Neural crest cell (in vitro differentiated cells): Measurements from ENCODE around the gene CSNK1A1. TPM values are rescaled to one million over a fixed set of nuclear protein-coding genes. Genes with fewer than 3 reads are reported as not detected.
A peak's percentile ranks its signal among the peaks of the same experiment; 100 is the strongest.

ENCODE experiments used
- DNase-seq: peaks from one replicate; pipeline ENCODE4 v3.0.0; 2021; ENCODE audit warnings: low read depth, mixed read lengths, low spot score
- H3K27ac Mint-ChIP-seq: one replicate; pipeline ENCODE4 v1.8.0; 2021; ENCODE audit warnings: mild to moderate bottlenecking, mixed read lengths; ENCODE audit not compliant: unreplicated experiment
- H3K27me3 Mint-ChIP-seq: 2 replicates; pipeline ENCODE4 v1.8.0; 2021; ENCODE audit warnings: low read depth, mild to moderate bottlenecking, mixed read lengths
- H3K36me3 Mint-ChIP-seq: 2 replicates; pipeline ENCODE4 v1.8.0; 2021; ENCODE audit warnings: low read depth, mild to moderate bottlenecking, mixed read lengths
- H3K4me1 Mint-ChIP-seq: 2 replicates; pipeline ENCODE4 v1.8.0; 2021; ENCODE audit warnings: mixed read lengths
- H3K4me3 Mint-ChIP-seq: one replicate; pipeline ENCODE4 v1.8.0; 2021; ENCODE audit warnings: mild to moderate bottlenecking, mixed read lengths
- H3K9me3 Mint-ChIP-seq: 2 replicates; pipeline ENCODE4 v1.8.0; 2021; ENCODE audit warnings: mixed read lengths
- total RNA-seq: library from RNA; stranded (reverse); gene quantifications from 2 replicates; pipeline ENCODE4 v1.2.1, GENCODE V29; 2021
- TF ChIP-seq, protein P1 (sequence below): fragments of 200-600 bp; sonication (generic); conservative IDR thresholded peaks from 2 replicates; pipeline ENCODE4 v1.5.0; 2021; ENCODE audit warnings: antibody characterized with exemption, mild to moderate bottlenecking

Gene CSNK1A1
- total RNA-seq, 1 donor from 2014 or later: 218 TPM

DNA sequence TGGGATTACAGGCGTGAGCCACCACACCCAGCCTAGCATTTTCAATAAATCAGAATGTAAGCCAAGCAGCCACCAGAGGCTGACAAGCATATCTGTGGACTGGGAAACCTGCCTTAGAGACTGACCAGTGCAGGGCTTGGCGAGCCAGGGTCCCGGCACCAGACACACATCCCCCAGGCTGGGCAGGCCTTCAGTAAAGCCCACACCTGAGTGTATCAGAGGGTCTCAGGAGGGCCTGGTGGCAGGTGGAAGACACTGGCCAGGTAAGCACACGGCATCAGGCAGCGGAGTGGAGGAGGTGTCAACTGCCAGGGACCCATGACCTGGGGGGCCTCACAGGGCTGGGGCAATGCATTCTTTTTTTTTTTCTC, 93.9 kb downstream of the CSNK1A1 start:
- Mint-ChIP-seq H3K4me1 (peaks cover 14% of the 10 kb centered on the region), H3K4me3 (no peak overlapping the region), H3K27me3 (no peaks in the 10 kb centered on the region), H3K36me3 (no peaks in the 10 kb centered on the region), H3K9me3 (no peaks in the 10 kb centered on the region), H3K27ac (no peak overlapping the region)
- no peak for DNase-seq
- TF ChIP-seq, protein P1, sequence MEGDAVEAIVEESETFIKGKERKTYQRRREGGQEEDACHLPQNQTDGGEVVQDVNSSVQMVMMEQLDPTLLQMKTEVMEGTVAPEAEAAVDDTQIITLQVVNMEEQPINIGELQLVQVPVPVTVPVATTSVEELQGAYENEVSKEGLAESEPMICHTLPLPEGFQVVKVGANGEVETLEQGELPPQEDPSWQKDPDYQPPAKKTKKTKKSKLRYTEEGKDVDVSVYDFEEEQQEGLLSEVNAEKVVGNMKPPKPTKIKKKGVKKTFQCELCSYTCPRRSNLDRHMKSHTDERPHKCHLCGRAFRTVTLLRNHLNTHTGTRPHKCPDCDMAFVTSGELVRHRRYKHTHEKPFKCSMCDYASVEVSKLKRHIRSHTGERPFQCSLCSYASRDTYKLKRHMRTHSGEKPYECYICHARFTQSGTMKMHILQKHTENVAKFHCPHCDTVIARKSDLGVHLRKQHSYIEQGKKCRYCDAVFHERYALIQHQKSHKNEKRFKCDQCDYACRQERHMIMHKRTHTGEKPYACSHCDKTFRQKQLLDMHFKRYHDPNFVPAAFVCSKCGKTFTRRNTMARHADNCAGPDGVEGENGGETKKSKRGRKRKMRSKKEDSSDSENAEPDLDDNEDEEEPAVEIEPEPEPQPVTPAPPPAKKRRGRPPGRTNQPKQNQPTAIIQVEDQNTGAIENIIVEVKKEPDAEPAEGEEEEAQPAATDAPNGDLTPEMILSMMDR: no peak

DNA sequence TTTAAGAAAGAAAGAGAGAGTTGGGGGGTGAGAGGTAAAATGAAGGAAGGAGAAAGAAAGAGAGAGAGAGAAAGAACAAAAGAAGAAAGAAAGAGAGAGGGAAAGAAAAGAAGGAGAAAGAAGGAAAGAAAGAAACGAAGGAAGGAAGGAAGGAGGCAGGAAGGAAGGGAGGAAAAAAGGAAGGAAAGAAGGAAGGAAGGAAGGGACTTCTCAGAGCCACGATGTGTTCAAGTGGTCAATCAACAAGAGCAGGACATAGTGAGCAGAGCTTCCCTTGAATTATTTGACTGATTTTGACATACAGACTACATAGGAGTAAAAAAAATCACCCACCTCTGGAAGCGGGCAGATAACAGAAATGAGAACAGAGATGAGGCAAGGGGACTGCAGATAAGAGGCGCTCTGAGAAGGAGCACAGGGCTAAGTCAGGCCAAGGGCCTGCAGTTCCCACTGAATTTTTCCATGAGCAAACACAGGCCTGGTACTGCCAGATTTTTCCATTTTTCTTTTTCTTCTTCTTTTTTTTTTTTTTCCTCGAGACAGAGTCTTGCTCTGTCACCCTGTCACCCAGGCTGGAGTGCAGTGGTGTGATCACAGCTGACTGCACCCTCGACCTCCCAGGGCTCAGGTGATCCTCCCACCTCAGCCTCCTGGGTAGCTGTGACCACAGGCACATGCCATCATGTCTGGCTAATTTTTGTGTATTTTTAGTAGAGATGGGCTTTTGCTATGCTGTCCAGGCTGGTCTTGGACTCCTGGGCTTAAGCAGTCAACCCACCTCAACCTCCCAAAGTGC, 94.4 kb downstream of the CSNK1A1 start:
- H3K4me1 Mint-ChIP-seq: peaks cover 20% of the 10 kb centered on the region
- no peak overlapping the region for H3K4me3 Mint-ChIP-seq
- no peaks in the 10 kb centered on the region for H3K9me3 Mint-ChIP-seq
- TF ChIP-seq, protein P1: no peak
- H3K27ac Mint-ChIP-seq: peak overlapping the region; percentile 72
- DNase-seq: no peak
- H3K27me3 Mint-ChIP-seq: no peaks in the 10 kb centered on the region
- H3K36me3 Mint-ChIP-seq: no peaks in the 10 kb centered on the region

DNA sequence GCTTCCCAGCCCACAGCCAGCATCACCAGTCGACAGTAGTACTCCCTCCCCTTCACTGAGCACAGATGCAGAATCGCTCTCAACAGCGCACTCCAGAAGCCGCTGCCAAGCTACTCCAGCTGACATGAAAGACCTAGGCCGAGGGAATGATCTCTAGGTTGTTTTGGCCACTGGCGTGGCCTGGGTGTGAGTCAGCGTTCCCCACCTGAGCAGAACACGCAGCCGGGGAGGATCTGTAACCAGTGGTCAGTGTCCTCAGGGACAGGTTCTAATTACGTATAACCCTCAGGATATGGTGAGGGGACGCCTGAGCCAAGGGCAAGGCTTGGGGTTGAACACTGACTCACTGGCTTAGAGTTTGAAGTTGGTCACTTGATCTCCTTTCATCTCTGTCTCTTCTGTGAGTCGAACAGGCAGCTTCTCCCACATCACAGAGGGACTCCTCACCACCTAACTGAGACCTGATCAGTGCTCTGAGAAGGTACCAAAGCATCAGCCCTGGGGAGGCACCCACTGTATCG, 95.3 kb downstream of the CSNK1A1 start:
- TF ChIP-seq, protein P1: no peak
- no peak overlapping the region for H3K4me3 Mint-ChIP-seq
- peaks cover 23% of the 10 kb centered on the region for H3K4me1 Mint-ChIP-seq
- H3K9me3 Mint-ChIP-seq: no peaks in the 10 kb centered on the region
- DNase-seq: no peak
- peak overlapping the region; percentile 51 for H3K27ac Mint-ChIP-seq
- H3K36me3 Mint-ChIP-seq: no peaks in the 10 kb centered on the region
- no peaks in the 10 kb centered on the region for H3K27me3 Mint-ChIP-seq

DNA sequence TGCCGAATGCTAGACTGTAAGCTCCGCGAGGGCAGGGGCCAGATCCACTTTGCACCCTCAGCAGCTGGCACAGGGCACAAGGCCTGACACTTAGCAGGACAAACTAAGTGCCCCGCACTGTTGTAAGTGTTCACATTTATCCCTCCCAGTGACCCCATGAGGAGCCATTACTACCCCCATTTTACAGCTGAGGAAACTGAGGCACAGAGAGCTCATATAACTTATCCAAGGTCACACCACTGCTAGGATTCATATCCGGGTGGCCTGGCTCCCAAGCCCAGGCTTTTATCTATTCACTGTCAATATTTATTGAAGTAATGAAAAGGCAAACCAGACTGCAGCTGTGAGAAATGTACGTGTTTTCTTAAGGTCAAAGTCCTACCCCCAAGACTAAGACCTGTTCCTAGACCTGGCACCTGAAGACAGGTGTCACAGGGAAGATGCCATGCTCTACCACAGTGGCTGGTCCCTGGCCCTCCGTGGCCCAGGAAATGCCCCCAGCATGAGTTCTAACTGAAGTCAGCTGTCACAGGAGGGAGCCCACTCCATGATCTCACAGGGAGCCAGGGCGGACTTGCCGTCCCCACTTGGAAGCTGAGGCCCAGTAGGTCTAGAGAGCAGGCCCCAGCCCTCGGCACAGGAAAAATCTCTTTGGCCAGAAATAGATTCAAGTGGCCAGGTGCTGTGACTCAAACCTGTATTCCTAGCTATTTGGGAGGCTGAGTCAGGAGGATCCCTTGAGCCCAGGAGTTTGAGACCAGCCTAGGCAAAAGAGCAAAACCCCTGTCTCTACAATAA, 97.4 kb downstream of the CSNK1A1 start:
- H3K36me3 Mint-ChIP-seq: no peaks in the 10 kb centered on the region
- peak overlapping the region; percentile 78 for H3K27ac Mint-ChIP-seq
- TF ChIP-seq, protein P1: no peak
- no peaks in the 10 kb centered on the region for H3K27me3 Mint-ChIP-seq
- no peak overlapping the region for H3K4me3 Mint-ChIP-seq
- no peaks in the 10 kb centered on the region for H3K9me3 Mint-ChIP-seq
- DNase-seq: no peak
- peaks cover 29% of the 10 kb centered on the region for H3K4me1 Mint-ChIP-seq

DNA sequence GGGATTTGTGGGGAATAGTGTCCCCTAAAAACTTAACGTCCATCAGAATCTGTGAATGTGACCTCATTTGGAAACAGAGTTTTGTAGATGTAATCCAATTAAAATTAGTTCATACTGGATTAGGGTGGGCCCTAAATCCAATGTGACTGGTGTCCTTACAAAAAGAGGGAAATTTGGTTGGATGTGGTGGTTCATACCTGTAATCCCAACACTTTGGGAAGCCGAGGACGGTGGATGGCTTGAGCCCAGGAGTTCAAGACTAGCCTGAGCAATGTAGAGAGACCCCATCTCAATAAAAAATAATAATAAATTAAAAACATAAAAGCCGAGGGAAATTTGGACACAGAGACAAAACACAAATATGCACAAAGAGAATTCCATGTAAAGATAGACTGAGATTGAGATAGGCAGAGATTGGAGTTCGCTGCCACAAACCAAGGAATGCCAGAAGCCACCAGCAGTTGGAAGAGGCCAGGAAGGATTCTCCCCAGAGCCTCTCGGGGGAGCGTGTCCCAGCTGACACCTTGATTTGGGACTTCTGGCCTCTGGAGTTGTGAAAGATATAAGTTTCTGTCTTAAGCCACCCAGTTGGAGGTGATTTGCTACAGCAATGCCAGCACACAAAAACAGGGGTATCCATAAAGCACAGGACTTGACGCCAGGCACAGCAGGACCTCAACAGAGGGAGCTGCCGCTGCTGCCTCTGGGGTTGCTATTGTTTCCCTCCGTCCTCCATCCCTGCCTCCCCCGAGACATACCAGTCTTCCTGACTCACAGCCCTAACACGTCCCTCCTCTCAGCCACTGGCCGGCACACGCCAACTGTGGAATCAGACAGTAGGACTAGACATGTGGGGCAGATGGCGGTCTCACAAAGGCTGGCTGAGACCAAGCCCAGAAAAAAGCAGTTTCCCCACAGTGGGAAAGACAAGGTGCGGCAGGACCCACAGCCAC, 98.3 kb downstream of the CSNK1A1 start:
- TF ChIP-seq, protein P1: no peak
- H3K9me3 Mint-ChIP-seq: no peaks in the 10 kb centered on the region
- H3K4me1 Mint-ChIP-seq: peaks cover 29% of the 10 kb centered on the region
- peak overlapping the region; percentile 93 for H3K27ac Mint-ChIP-seq
- no peaks in the 10 kb centered on the region for H3K36me3 Mint-ChIP-seq
- no peaks in the 10 kb centered on the region for H3K27me3 Mint-ChIP-seq
- H3K4me3 Mint-ChIP-seq: no peak overlapping the region
- no peak for DNase-seq
